Liver (tissue), 9 donors: ENCODE measurements around the gene RAI2. TPM values are rescaled to one million over a fixed set of nuclear protein-coding genes. Genes with fewer than 3 reads are reported as not detected.

Experiments
- DNase-seq: peaks from one replicate; pipeline ENCODE4 v3.0.0-alpha.2; 2017; ENCODE audit warnings: low spot score
- H3K27ac ChIP-seq, 2 donors: one replicate each; pipeline ENCODE4 v1.7.0; 2013; ENCODE audit warnings: inconsistent platforms in 2 of 2, low read length in 2 of 2, control low read depth in 1 of 2, low read depth in 1 of 2, mild to moderate bottlenecking in 1 of 2
- H3K27me3 ChIP-seq, 4 donors: one replicate each; pipeline versions ENCODE4 v1.6.1 to v1.7.0; 2013; ENCODE audit warnings: low read length in 3 of 4, inconsistent platforms in 1 of 4, mild to moderate bottlenecking in 1 of 4, moderate library complexity in 1 of 4; ENCODE audit not compliant: control insufficient read depth in 4 of 4, insufficient read depth in 4 of 4
- H3K36me3 ChIP-seq, 4 donors: one replicate each; pipeline versions ENCODE4 v1.6.1 to v1.7.0; 2013; ENCODE audit warnings: low read length in 3 of 4, mild to moderate bottlenecking in 3 of 4, low read depth in 1 of 4, moderate library complexity in 1 of 4; ENCODE audit not compliant: control insufficient read depth in 4 of 4, insufficient read depth in 3 of 4
- H3K4me1 ChIP-seq, 4 donors: one replicate each; pipeline versions ENCODE4 v1.6.1 to v1.7.0; 2013; ENCODE audit warnings: low read length in 3 of 4, mild to moderate bottlenecking in 3 of 4, moderate library complexity in 1 of 4; ENCODE audit not compliant: control insufficient read depth in 4 of 4, insufficient read depth in 4 of 4
- H3K4me3 ChIP-seq, 3 donors: one replicate each; pipeline versions ENCODE4 v1.6.1 to v1.7.0; 2013; ENCODE audit warnings: low read length in 3 of 3, control low read depth in 1 of 3, low read depth in 1 of 3, mild to moderate bottlenecking in 1 of 3
- H3K9ac ChIP-seq, 2 donors: one replicate each; pipeline ENCODE4 v1.7.0; 2013; ENCODE audit warnings: low read length in 2 of 2, mild to moderate bottlenecking in 2 of 2, moderate library complexity in 2 of 2, control low read depth in 1 of 2, low read depth in 1 of 2
- H3K9me3 ChIP-seq, 4 donors: one replicate each; pipeline versions ENCODE4 v1.6.1 to v1.7.0; 2013; ENCODE audit warnings: low read length in 3 of 4; ENCODE audit not compliant: control insufficient read depth in 4 of 4
- ATF3 ChIP-seq: IDR thresholded peaks from 2 replicates; pipeline ENCODE4 v1.6.1; 2016; ENCODE audit warnings: antibody characterized with exemption
- CTCF ChIP-seq: fragments of 150-350 bp; IDR thresholded peaks from 2 replicates; pipeline ENCODE4 v1.5.1; 2017; ENCODE audit warnings: improper control_type of control experiment, low read depth, low read length; ENCODE audit not compliant: missing input control
- EGR1 ChIP-seq, 2 donors: IDR thresholded peaks; 2 replicates each; pipeline ENCODE4 v1.6.1; 2016 to 2018; ENCODE audit warnings: antibody characterized with exemption in 2 of 2, low read depth in 2 of 2
- FOXA2 ChIP-seq: IDR thresholded peaks from 2 replicates; pipeline ENCODE4 v1.6.1; 2016; ENCODE audit warnings: antibody characterized with exemption
- GABPA ChIP-seq, 2 donors: IDR thresholded peaks in 1 of 2; conservative IDR thresholded peaks in 1 of 2; 2 replicates each; pipeline ENCODE4 v1.6.1; 2016; ENCODE audit warnings: antibody characterized with exemption in 2 of 2, mild to moderate bottlenecking in 1 of 2, moderate library complexity in 1 of 2
- HNF4G ChIP-seq: IDR thresholded peaks from 2 replicates; pipeline ENCODE4 v1.6.1; 2016; ENCODE audit warnings: antibody characterized with exemption
- JUND ChIP-seq, 2 donors: IDR thresholded peaks; 2 replicates each; pipeline ENCODE4 v1.6.1; 2016; ENCODE audit warnings: antibody characterized with exemption in 2 of 2
- MAX ChIP-seq: IDR thresholded peaks from 2 replicates; pipeline ENCODE4 v1.6.1; 2016; ENCODE audit warnings: antibody characterized with exemption
- NR2F2 ChIP-seq: IDR thresholded peaks from 2 replicates; pipeline ENCODE4 v1.6.1; 2016; ENCODE audit warnings: antibody characterized with exemption
- RAD21 ChIP-seq, 2 donors: IDR thresholded peaks; 2 replicates each; pipeline ENCODE4 v1.6.1; 2016; ENCODE audit warnings: antibody characterized with exemption in 2 of 2, mild to moderate bottlenecking in 2 of 2
- REST ChIP-seq: IDR thresholded peaks from 2 replicates; pipeline ENCODE4 v1.6.1; 2016; ENCODE audit warnings: antibody characterized with exemption, mild to moderate bottlenecking
- SP1 ChIP-seq: IDR thresholded peaks from 2 replicates; pipeline ENCODE4 v1.6.1; 2018; ENCODE audit warnings: antibody characterized with exemption, mild to moderate bottlenecking
- YY1 ChIP-seq: IDR thresholded peaks from 2 replicates; pipeline ENCODE4 v1.6.1; 2016; ENCODE audit warnings: antibody characterized with exemption, mild to moderate bottlenecking
- ZBTB33 ChIP-seq: IDR thresholded peaks from 2 replicates; pipeline ENCODE4 v1.6.1; 2016; ENCODE audit warnings: antibody characterized with exemption
- WGBS: extraction: QIAGEN DNeasy Blood & Tissue Kit; methylation state at CpG from one replicate; pipeline ENCODE4 v1.1.7; 2013; 5-methylcytosine and 5-hydroxymethylcytosine counted together
- polyA plus RNA-seq, 2 donors: library from polyadenylated mRNA; stranded (reverse) in 1 of 2; unstranded in 1 of 2; fragments of 200-250 nt in 1 of 2; fragments of >200 nt in 1 of 2; fragmentation: Nextera tagmentation in 1 of 2; extraction: Ambion mirVana in 1 of 2; gene quantifications; one replicate each; pipeline versions ENCODE4 v1.2.1 to v1.2.3, GENCODE V29; 2013 to 2015
- total RNA-seq, 2 donors: library from RNA; depleted of rRNA; stranded (reverse); fragments of >200 nt; gene quantifications; one replicate each; pipeline ENCODE4 v1.2.3, GENCODE V29; 2014
- donor health status: healthy.
- donor health status: healthy.
- donor health status: healthy.
- donor health status: healthy.
- donor health status: healthy.

Gene RAI2
- total RNA-seq (under 1 TPM; 0.14 to 0.59 TPM), polyA plus RNA-seq (1 to 10 TPM; 1.4 to 1.8 TPM)

GRCh38 chrX:17860811-17861488, at the start of gene RAI2:
Gene RAI2 (minus strand): TSS chrX:17861298. CDS start chrX:17802010, 59,288 bp downstream.
- 1% methylated on average over 80 of the region's 98 CpGs for WGBS

GRCh38 chrX:17888421-17888820, 27.3 kb upstream of the RAI2 start:
- Histone ChIP-seq H3K9ac (no peak overlapping the region), H3K36me3 (no peaks in the 10 kb centered on the region), H3K27me3 (peaks cover 0 to 1% (median 0%) of the 10 kb centered on the region in 4 donors), H3K27ac (no peak overlapping the region), H3K9me3 (no peaks in the 10 kb centered on the region), H3K4me3 (no peak overlapping the region), H3K4me1 (no peaks in the 10 kb centered on the region)
- 100% methylated on average over 1 of the region's 1 CpG for WGBS
- TF ChIP-seq REST (no peak), HNF4G (no peak), RAD21 (IDR thresholded peaks at IDR 0.05) (no peak), EGR1 (IDR thresholded peaks at IDR 0.05; ENCODE audit: low read depth in 2 of 2) (no peak), JUND (IDR thresholded peaks at IDR 0.05) (no peak), MAX (no peak), NR2F2 (no peak), GABPA (IDR thresholded peaks at IDR 0.05 in 1 of 2, conservative IDR thresholded peaks at IDR 0.05 in 1 of 2) (no peak)
- DNase-seq, result no peak

More at GRCh38 chrX:17860811-17861488, at the start of gene RAI2:
- peaks cover 2 to 10% (median 5%) of the 10 kb centered on the region in 4 donors for H3K4me1 ChIP-seq
- no peak within 1 kb of the TSS for H3K27ac ChIP-seq
- no peak within 1 kb of the TSS for H3K9ac ChIP-seq
- peak within 1 kb of the TSS in 2 of 3 donors; percentile 40 to 64 for H3K4me3 ChIP-seq
- no peak for TF ChIP-seq ATF3
- no peak for TF ChIP-seq JUND (IDR thresholded peaks at IDR 0.05)
- TF ChIP-seq YY1, result no peak
- DNase-seq, result no peak
- H3K27me3 ChIP-seq, result no peaks in the 10 kb centered on the region
- H3K9me3 ChIP-seq, result no peaks in the 10 kb centered on the region
- no peaks in the 10 kb centered on the region for H3K36me3 ChIP-seq

GRCh38 chrX:17882680-17883079, 21.6 kb upstream of the RAI2 start:
- H3K27me3 ChIP-seq, result peaks cover 0 to 6% (median 0%) of the 10 kb centered on the region in 4 donors
- no peaks in the 10 kb centered on the region for H3K9me3 ChIP-seq
- H3K27ac ChIP-seq, result no peak overlapping the region
- no peak overlapping the region for H3K9ac ChIP-seq
- whole genome bisulfite sequencing, result 88% methylated on average over 2 of the region's 2 CpGs
- H3K4me1 ChIP-seq, result no peaks in the 10 kb centered on the region
- no peak for DNase-seq
- H3K36me3 ChIP-seq, result no peaks in the 10 kb centered on the region
- H3K4me3 ChIP-seq, result no peak overlapping the region
- TF ChIP-seq SP1 (no peak), ZBTB33 (no peak), MAX (no peak), FOXA2 (no peak), CTCF (no peak)
